ENCODE measurements around the gene LRRC26. TPM values are rescaled to one million over a fixed set of nuclear protein-coding genes. Genes with fewer than 3 reads are reported as not detected.

The LRRC26 gene
- total and polyA plus RNA-seq, 2 donors (not counting 3 experiments of a cell fraction or from before 2014, with no cell fraction given) = 0.08 TPM; not detected in 1

- POLR2A ChIA-PET = interaction anchor here (0.7 to 1.8 kb wide), 5 partner anchors 9 to 74 kb away, joined by 3 to 7 read pairs (median 4); partner anchors contain the start of genes NDOR1, TMEM203 and TPRN
Measured at GRCh38 chr9:137189297-137190295, 19.7 kb upstream of the LRRC26 start.

More at GRCh38 chr9:137189297-137190295, 19.7 kb upstream of the LRRC26 start:
- CTCF ChIA-PET = interaction anchor here (0.9 to 3.1 kb wide), 21 partner anchors 9 to 160 kb away, joined by 3 to 30 read pairs (median 4); partner anchors contain the start of genes GRIN1, MAN1B1, NDOR1 and RNF208
- no peak overlapping the region for H2AFZ ChIP-seq (ENCODE audit: low read depth, low read length)
- H3K9me1 ChIP-seq (replicated peaks; ENCODE audit: control insufficient read depth, extremely low read depth, insufficient read depth, low read length) = no peaks in the 10 kb centered on the region
- intact Hi-C loops (cut with micrococcal nuclease) (loop anchor here (1.0 to 2.0 kb wide), 3 partner anchors 11 to 34 kb away; partner anchors contain the start of genes NDOR1, TMEM203 and TPRN), dilution Hi-C loops (cut with MboI; ENCODE audit: extremely low pct_ligation_motif_present, low sequenced_read_pairs) (no loop called here)
- TSS peak; percentile 70 for BruUV-seq (replicated peaks)
- peak overlapping the region; percentile 3 for H3K27ac ChIP-seq (ENCODE audit: insufficient read depth, low read depth, low read length)
- peak overlapping the region; percentile 35 for H3K4me2 ChIP-seq (ENCODE audit: insufficient read depth, low read length)
- no peaks in the 10 kb centered on the region for H3K9me3 ChIP-seq (replicated peaks; ENCODE audit: control insufficient read depth, insufficient read depth, low read length)
- H3K79me2 ChIP-seq (ENCODE audit: control insufficient read depth, insufficient read depth, low read length) = peaks cover 33% of the 10 kb centered on the region
- H3K9ac ChIP-seq (replicated peaks; ENCODE audit: extremely low read depth, insufficient read depth, low read length) = peak overlapping the region; percentile 31
- TF ChIP-seq EZH2 (IDR thresholded peaks at IDR 0.05; ENCODE audit: borderline replicate concordance, low read depth, low read length, severe bottlenecking) (no peak), MYC (IDR thresholded peaks at IDR 0.05; ENCODE audit: low read depth, low read length) (no peak), JUN (IDR thresholded peaks at IDR 0.05; ENCODE audit: borderline replicate concordance, insufficient read depth, insufficient read length, low read depth) (no peak), MAX (IDR thresholded peaks at IDR 0.05; ENCODE audit: insufficient read depth, insufficient read length) (no peak), POLR2AphosphoS5 (IDR thresholded peaks at IDR 0.05; ENCODE audit: insufficient read depth, low read depth, low read length) (no peak), GATA2 (IDR thresholded peaks at IDR 0.05; ENCODE audit: insufficient read depth, insufficient read length, low read depth, low read length) (no peak), FOS (IDR thresholded peaks at IDR 0.05; ENCODE audit: borderline replicate concordance, insufficient read depth, low read length) (no peak), POLR2A (IDR thresholded peaks at IDR 0.05; ENCODE audit: low read depth, low read length) (no peak), CTCF (IDR thresholded peaks at IDR 0.05; ENCODE audit: extremely low read depth in 1 of 2, insufficient read depth in 1 of 2, low read depth in 1 of 2, low read length in 2 of 2) (no peak)
- DNase-seq (ENCODE audit: low read depth, low spot score) (no peak), FAIRE-seq (no peak)
- H3K36me3 ChIP-seq (ENCODE audit: control insufficient read depth in 2 of 2, extremely low read depth in 1 of 2, insufficient read depth in 2 of 2, low read length in 2 of 2) = peaks cover 0 to 25% of the 10 kb centered on the region in 2 experiments
- H3K27me3 ChIP-seq (ENCODE audit: control insufficient read depth in 2 of 2, insufficient read depth in 2 of 2, low read length in 2 of 2) = no peaks in the 10 kb centered on the region
- H4K20me1 ChIP-seq (replicated peaks; ENCODE audit: control insufficient read depth, extremely low read depth, insufficient read depth, low read length) = no peaks in the 10 kb centered on the region
- peaks cover 17% of the 10 kb centered on the region for H3K4me1 ChIP-seq (ENCODE audit: control insufficient read depth, extremely low read depth, insufficient read depth, low read length)
- peak overlapping the region; percentile 14 to 86 (median 39) for H3K4me3 ChIP-seq (replicated peaks in 1 of 3; ENCODE audit: insufficient read depth in 1 of 3, low read depth in 1 of 3, low read length in 3 of 3)

Measured in endothelial cell of umbilical vein (primary cell).